NCI-H226 (cell line): ENCODE data around the gene POP7.

Source experiments
- DNase-seq: peaks from one replicate; pipeline ENCODE4 v3.0.0-alpha.2; 2015

The POP7 gene

DNA sequence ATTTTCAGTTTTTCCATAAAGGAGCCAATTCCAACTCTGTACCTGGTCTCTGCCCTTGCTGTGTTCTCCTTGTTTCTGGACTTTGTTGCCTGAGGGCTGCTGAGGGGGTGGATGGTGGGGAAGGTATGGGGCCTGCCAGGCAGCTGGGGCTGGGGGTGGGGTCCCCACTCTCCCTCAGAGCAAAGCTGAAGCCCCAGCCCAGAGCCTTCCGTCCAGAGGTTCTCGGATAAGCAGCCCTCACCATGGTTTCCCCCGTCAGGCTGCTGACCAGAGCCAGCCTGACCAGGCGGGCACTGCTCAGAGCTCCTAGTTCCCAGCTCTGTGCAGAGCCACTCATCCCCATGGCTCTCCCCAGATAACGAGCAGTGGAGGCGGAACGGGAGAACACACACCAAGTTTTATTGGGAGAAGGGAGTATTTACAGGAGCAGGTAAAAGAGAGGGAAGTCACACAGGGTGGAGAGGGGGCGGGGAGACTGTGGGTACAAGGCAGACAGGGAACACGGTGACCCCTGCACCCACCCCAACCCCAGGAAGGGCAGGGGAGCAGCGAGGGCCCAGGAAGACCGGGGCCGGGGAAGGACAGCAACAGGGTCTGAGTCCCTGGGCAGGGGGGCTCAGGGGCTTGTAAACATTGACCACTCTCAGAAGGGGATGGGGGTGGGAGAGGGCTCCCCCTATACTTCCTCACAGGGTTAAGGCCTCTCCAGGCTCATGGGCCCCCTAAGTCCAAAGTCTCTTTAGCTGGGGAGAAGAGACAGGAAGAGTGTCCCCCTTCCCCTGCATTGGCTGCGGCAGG is 26.6 kb upstream of the POP7 start:
- no peak for DNase-seq

DNA sequence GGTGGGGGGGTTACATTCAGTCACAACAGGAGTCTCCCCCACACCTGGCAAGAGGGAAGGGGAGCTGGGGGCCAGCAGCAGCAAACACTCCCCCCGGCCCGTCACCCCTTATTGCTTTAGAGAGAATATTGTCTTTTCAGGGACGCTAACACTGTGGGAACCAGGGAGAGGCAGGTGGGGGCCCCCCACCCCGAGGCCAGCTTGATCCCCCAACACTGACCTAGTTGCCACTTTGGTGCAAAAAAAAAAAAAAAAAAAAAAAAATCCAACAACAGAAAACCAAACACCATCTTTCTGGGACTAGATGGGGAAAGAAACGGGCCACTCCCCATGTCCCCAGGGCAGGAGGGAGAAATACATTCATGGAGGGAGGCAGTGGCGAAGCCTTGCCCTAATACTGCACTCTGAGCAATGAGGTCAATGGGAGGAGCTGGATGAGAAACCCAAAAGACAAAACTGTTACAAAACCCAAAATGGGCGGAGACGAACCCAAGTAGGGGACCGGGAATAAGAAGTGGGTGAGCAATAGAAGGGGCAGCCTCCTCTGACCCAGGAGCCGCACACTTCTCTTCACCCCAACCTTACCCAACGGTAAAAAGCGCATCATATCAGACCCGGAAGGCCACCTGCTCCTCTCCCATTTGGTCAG is 25.9 kb upstream of the POP7 start:
- DNase-seq: no peak

DNA sequence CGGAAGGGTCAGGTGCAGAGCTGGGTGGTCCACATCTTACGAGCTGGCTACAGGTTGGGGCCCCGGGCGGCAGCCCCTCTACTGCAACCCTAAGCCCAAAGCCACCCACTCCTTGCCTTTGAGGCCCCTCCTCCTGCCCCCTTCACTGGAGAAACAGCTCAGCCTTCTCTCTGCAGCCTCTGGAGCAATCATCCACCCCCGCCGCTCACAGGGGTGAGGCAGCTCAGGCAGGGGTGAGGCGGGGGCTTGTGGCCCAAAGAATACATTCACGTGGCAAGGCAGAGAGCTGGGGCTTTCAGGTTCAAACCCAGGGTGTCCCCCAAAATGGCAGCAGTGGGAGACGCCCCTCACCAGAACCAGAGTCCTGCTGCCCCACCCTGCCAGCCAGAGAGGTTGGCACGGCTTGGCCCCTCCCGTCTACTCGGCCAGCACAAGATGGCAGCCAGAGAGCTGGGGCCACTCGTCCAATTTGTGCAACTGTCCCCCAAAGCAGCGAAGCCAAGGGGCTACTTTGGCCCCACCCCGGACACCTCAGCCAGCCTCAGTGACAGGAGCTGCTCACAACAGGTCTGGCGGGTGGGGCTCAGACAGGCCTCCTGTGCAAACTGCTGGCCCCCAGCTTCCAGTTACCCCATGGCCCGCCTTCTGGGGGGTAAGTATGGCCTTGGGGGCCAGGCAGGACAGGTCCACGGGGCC is 25.2 kb upstream of the POP7 start:
- DNase-seq: no peak

DNA sequence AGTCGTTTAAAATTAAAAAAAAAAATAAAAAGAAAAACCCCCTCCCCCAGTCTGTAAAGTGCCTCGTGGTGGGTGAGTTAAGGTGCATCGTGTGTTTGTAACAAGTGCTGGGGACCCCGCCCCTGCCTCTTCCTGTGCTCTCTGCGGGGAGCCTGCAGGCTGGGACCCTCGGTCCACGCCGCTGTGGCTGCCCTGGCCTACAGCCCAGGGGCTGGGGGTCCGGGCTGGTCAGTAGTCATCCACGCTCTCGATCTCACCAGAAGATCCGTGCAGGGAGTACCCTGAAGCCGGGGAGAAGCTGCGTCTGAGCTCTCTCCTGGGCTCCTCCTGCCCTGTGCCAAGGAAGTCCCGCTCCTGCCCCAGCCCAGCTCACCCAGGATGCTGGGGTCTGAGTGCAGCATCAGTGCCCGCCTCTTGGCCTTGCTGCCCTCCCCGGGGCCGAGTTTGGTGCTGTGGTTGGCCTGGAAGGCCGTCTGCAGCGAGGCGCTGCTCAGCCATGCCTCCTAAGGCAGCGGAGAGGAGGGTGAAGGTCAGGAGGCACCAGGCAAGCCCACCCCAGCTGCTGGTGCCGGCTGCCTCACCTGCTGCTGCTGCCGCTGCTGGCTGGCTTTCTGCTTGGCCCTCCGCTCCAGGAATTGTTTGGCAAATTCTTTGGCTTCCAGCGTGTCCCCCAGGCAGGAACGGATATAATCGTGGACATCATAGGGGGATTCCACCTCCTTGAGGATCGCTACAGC is 24.3 kb upstream of the POP7 start:
- DNase-seq: no peak

DNA sequence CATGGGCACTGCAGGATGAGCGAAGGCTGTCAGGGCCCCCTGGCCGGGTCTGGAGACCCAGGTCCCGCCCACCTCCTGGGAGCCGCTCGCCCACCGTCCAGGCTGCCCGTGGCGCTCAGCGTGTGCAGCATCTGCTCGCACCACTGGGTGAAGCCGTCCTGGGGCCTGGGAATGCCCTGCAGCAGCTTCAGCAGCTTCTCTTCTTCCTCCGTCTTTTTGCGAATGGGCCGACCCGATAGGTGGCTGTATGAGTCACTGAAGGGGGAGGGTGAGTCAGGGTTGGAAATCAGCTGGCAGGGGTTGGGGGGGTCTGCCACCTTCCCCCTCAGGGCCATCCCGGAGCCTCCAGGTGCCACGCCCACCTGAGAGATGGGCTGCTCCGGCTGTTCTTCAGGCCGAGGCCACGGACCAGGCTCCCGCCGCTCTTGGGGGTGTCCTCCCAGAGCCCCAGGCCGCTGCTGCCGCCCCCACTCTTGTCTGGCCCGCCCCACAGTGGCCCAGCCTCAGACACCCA is 23.6 kb upstream of the POP7 start:
- peak; percentile 27 for DNase-seq

DNA sequence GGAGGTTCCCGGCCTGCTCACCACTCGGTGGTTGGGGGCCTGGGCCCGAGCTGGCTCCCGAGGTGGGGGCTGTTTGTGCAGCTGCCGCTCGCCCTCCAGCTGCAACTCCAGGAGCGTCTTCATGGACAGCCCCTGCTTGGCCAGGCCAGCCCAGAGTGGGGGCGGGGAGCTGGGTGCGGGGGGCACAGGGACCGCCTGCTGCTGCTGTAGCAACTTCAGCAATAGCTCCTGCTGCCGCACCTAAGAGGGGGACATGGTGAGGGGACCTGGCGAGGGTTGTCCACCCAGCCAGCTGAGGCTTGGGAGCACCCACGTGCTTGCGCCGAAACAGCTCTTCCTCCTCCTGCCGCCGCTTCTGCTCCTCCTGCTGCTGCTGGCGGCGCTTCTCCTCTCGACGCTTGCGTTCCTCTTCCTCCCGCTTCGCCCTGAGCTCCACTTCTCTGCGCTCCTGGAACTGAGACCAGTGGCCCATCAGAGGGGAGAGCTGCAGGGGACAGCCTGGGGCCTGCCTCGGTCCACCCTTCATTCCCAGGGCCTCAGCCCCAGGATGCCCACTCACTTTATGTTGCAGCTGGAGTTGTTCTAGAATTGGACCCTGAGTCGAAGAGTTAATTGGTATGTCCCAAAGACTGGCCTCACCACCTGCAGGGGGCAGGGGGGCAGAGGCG is 22.8 kb upstream of the POP7 start:
- DNase-seq: no peak

DNA sequence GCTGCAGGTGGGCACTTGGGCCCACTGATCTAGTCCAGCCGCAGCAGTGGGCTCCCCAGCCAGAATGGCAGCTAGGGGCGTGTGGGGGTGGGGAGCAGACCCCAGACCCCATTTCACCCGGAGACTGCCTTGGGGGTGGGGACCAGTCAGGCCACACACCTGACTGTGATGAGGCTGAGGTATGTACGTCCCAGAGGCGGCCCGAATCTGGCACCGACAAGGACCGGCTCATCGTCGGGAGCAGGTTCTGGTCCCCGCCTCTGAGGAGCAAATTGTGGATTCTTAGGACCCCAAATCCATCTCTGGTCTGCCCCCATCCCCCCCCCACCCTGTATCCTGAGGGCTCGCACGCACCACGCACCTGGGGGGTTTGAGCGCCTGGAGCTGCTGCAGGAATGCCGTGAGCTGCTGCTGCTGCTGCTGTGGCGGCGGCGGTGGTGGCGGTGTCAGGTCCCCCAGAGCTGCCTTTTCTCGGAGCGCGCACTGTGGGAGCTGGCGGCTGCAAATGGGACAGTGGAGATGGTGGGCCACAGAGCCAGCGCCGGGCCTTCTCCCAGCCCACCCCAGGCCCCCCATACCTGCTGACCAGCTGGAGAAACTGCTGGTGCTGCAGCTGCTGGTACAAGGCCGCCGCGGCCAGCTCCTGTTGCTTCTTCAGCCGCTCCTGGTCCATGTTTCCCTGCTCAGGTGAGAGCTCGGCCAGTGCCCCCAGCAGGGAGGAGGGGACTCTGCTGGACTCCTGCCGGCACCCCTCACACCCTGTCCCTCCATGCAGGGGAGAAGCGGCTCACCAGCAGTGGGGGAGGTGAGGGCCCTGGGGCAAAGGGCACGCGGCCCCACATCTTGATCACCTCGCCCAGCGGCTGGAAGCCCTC is 22.0 kb upstream of the POP7 start:
- DNase-seq: no peak

DNA sequence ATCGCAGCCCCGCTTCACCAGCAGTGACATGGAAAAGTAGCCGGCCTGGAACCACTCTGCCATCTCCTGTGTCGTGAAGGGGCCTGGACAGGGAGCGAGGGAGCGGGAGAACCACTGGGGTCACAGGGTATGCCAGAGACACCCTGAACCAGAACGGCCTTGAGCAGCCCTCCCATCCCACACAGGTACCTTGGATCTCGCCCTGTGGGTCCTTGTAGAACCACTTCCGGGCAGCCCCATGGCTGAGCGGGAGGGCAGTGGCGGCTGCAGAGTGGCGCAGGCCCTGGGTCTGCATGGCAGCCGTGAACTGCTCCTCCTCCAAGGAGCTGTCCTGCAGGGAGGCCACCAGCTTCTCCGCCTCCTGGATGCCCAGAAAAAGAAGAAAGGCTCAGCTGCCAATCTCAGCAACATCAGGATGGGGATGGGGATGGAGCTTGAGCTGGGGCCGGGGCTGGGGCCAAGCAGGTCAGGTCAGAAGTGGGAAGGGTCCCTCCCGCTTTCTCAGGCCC is 21.3 kb upstream of the POP7 start:
- no peak for DNase-seq

DNA sequence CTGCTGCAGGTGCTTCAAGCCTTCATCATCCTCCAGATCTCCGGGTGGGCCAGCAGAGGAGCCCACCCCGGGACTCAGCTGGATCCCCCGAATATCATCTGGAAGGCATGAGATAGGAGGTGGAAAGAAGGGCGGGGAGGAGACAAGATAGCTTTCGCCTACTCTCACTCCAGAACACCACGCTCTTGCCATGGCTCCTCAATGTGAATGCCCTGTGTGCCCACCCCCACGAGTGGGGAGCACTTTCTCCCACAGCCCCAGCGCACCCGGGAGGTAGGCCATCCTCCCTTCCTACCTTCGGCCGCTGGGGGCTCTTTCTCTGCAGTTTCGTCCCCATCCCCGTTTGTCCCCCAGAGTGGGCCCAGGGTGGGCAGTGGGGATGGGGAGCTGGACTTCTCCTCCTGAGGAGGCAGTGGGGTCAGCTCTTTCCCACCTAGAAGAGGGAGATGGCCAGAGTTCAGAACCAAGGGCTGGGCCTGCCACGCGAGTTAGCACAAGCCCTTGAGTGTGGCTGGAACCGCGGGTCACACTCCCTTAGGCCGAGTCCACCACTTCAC is 20.8 kb upstream of the POP7 start:
- DNase-seq: no peak

DNA sequence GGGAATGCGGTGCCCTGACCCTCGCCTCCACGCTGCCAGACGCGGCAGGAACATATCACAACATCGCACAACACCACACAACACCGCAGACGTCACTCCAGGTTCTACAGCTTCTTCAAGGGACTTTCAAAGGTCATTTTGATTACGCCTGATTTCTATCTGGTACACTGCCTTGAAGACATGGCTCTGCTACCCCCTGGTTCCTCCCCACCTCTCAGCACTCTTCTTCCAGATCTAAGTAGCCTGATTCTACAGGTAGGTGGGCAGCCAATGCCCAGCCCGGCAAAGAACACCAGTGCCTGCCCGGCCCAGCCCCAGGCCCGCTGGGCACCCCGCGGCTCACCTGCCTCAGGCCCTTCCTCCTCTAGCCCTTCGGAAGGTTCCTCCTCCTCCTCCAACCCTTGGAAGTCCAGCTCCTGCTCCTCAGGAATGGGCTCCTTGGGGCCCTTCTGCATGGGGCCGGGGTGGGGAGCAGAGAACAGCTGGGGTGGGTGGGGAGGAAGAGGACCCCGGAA is 20.2 kb upstream of the POP7 start:
- no peak for DNase-seq

DNA sequence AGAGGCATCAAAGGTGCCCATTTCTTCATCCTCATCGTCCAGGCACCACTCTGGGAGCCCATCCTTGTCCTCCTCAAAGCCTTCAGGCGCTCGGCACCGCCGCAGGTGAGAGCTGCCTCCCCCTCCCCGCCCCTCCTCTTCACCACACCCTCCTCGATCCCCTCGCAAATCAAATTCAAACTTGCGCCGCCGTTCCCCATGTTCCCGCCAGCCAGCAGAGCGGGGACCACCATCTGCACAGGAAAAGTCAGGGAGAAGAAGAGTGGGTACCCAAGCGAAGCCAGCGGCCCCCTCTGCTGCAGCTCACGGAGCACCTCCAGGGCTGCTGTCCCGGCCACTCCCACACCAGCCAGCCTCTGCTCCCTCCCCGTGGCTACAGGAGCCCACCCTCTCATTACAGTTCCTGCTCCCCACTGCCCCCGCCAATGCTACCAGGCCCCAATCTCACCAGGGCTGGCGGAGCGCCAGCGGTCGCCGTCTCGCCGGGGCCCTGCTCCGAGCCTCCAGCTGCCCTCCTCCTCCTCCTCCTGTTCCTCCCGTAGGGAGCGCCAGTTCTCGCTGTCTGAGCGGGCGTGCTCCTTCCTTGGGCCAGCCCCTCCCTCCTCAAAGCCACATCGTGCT is 19.6 kb upstream of the POP7 start:
- no peak for DNase-seq

DNA sequence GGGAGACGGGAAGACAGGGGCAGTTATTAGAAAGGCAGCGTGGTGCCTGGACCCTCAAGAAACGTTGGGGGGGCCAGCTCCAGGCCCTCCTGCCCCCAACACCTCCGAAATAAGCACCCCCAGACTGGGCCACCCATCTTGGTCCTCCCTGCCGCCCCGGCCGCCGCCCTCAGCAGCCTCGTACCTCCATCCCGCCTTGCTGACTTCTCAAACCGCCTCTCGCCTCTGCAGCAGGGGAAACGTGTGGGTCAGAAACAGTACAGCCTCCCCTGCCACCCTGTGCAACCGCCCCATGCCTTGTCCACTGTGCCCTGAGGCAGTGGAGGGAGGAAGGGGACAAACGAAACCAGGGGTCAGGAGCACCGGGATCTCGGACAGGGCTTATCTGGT is 19.1 kb upstream of the POP7 start:
- no peak for DNase-seq

DNA sequence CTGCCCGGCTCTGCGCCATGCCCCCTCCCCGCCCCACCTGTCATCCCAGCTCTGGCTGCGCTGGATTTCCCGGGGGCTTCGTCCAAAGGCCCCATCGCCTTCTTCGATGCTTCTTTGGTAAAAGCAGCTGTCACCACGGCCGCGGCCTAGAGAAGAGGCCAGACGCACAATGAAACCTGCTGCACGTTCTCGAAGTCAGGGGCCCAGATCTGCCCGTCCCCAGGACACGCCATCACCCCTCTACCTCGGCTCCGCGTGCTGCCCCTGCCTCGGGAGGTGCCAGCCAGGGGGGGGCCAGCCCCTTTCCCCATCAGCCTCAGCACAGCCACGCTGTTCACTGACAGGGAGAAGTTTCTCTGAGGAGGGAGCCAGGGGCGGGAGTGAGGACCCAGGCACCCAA is 18.7 kb upstream of the POP7 start:
- no peak for DNase-seq

DNA sequence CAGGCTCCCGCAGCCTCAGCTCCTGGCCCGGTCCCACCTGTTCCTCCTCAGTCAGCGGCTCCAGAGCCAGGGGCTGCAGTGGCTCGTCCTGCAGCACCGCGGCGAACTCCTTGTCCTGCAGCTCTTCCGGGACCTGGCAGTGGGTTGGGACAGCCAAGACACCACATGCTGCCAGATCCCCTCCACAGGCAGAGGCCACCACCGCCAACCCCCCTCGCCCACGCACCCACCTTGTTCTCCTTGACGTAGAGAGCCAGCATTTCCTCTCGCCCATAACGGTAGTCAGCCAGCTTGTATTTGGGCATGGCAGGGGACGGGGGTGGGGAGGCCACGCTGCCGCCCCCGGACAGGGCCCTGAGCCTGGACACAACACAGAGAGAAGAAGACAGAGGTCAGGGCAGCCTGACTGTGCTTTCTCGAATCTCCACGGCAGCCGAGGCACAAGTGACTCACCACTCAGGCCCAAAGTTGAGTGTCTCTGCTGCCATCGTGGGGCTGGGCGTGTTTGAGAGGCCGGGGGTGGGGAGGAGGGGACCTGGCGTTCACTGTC is 18.1 kb upstream of the POP7 start:
- no peak for DNase-seq

DNA sequence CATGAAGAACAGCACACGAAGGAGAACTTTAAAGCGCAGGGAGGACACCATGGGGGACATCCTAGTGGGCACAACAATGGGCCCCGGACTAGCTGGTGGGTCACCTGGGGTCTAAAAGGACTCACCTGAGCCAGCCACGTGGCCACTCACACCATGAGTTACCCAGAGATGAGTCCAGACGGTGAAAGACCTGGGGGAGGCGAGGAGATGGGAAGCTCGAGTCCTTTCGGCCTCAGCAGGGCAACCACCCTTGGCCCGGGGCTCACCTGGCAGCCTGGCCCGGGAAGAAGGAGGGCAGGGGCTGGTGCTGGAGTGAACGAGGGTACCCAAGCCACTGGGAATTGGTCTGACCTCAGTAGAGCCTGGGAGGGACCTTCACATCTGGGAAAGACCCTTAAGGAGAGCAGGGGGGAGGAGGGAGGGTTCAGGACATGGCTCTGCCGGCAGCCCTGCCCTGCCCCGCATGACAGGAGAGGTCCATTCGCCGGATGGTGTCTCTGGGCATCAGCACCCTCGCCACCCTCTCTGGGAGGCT is 17.5 kb upstream of the POP7 start:
- DNase-seq: no peak

DNA sequence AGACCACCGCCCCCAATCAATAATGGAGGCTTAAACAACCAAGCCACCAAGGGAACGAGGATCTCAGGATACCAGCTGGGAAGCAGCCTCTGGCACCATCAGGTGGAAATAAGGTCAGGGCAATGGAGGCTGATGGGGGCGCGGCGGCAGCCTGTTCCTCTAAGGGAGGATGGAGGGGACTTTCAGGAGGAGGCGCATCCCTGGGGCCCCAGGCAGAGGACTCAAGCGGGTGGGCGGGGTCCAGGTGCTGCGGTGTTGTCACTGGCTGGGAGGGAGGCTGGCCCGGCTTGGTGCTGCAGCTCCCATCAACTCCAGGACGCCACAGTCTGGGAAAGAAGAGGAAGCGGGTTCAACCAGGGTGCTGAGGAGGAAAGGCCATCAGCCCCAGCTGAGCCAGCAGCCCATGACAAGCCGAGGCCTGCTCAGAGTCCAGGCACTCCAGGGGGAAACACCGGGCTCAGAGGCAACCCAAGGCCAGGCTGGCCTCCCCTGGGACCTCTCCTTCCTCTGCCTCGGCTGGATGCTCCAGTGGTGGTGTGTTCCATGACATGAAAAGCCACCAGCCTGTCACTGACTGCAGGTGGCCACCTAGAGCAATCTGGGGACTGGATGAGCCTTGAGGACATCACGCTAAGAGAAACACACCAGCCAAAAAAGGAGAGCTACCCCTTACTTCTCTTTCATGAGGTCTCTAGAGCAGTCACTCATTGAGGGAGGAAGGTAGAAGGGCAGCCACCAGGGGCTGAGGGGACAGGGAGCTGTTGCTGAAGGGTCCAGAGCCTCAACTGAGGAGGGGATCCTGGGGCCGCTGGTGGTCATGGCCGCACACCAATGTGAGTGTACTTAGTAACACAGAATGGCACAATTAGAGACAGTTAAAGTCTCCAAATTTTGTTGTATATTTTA is 16.4 kb upstream of the POP7 start:
- DNase-seq: no peak

DNA sequence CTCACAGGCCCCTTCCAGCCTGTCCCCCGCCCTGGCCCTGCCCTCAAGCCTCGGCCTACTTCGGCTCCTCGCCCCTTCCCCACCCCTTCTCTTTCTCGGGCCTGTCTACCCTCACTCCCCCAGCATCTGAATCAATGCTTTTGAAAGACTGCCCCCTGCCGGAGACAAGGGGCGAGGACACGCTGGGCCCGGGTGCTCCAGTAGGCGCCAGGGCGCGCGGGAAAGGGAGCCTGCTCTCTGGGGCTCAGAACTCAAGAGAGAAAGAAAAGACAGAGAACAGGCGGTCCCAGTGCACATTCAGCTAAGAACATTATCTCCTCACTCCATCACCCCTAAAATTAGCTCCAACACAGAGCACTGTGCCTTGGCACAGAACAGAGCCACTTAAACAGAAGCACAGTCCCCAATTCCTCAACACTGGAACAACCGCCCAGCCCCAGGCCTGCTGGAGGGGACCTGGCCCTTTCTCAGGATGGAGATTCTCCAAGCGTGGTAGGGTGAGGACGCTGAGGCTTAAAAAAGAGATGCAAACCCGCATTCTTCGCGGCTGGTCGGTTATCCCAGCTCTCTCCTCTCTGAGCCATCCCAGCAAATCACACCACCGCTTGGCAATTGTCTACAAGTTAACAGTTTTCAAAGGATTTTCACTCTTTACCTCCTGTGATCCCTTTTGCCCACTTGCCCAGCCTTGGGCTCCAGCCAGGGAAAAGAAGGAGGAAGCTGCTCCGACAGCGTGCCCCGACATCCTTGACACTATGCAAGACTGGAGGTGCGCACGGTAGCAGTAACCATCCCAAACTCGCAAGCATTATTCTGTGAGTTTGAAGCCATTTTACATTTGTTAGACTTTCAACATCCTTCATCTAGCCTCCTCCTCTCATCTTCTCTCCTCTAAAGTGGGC is 14.0 kb upstream of the POP7 start:
- DNase-seq: peak; percentile 45

DNA sequence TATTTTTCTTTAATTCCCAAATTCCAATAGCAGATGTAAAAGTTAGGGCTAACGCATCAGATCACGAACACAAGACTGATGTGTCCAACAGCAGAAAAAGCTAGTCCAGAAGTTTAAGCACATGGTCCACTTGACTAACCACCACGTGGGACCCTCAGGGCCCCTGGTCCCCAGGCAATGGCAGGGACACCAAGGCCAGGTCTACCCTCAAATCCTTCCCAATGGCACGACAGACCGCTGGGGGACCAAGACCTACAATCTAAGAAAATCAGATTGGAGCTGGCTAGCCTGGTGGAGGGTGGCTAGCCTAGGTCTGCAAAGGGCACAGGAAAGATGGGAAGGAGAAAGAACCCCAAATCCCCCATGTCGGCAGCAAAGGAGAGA is 13.4 kb upstream of the POP7 start:
- DNase-seq: no peak
